ENCODE measurements around the gene ZMYND8. TPM values are rescaled to one million over a fixed set of nuclear protein-coding genes. Genes with fewer than 3 reads are reported as not detected.
"Not testable (repeated sequence)": the region's sequence is repeated elsewhere in the genome, so short reads cannot be mapped to it uniquely, and the experiment has no call there.

Gene ZMYND8
- total RNA-seq, 1 donor from 2014 or later, result 86.0 TPM

- Mint-ChIP-seq H3K36me3 (ENCODE audit: low read depth) (no peaks in the 10 kb centered on the region), H3K4me3 (no peak overlapping the region), H3K27me3 (ENCODE audit: low read depth) (no peaks in the 10 kb centered on the region), H3K27ac (ENCODE audit: unreplicated experiment) (no peak overlapping the region), H3K4me1 (peaks cover 19% of the 10 kb centered on the region), H3K9me3 (no peaks in the 10 kb centered on the region)
- DNase-seq (ENCODE audit: low read depth, low spot score), result no peak
- TF ChIP-seq CTCF (conservative IDR thresholded peaks at IDR 0.05), result no peak
Observed at GRCh38 chr20:47373206-47373733, 16.8 kb upstream of the ZMYND8 start.

GRCh38 chr20:47370850-47371782 is 14.6 kb upstream of the ZMYND8 start:
- Mint-ChIP-seq H3K27ac (ENCODE audit: unreplicated experiment) (peak overlapping the region; percentile 78), H3K4me1 (peaks cover 25% of the 10 kb centered on the region), H3K9me3 (no peaks in the 10 kb centered on the region), H3K27me3 (ENCODE audit: low read depth) (no peaks in the 10 kb centered on the region), H3K4me3 (no peak overlapping the region), H3K36me3 (ENCODE audit: low read depth) (no peaks in the 10 kb centered on the region)
- DNase-seq (ENCODE audit: low read depth, low spot score), result no peak
- no peak for TF ChIP-seq CTCF (conservative IDR thresholded peaks at IDR 0.05)

- no peaks in the 10 kb centered on the region for H3K36me3 Mint-ChIP-seq (ENCODE audit: low read depth)
- H3K27ac Mint-ChIP-seq (ENCODE audit: unreplicated experiment), result no peak overlapping the region
- peaks cover 25% of the 10 kb centered on the region for H3K4me1 Mint-ChIP-seq
- no peaks in the 10 kb centered on the region for H3K27me3 Mint-ChIP-seq (ENCODE audit: low read depth)
- TF ChIP-seq CTCF (conservative IDR thresholded peaks at IDR 0.05), result no peak
- H3K9me3 Mint-ChIP-seq, result no peaks in the 10 kb centered on the region
- no peak overlapping the region for H3K4me3 Mint-ChIP-seq
- no peak for DNase-seq (ENCODE audit: low read depth, low spot score)
Observed at GRCh38 chr20:47370214-47370613, 13.7 kb upstream of the ZMYND8 start.

- no peak overlapping the region for H3K4me3 Mint-ChIP-seq
- H3K27me3 Mint-ChIP-seq (ENCODE audit: low read depth), result no peaks in the 10 kb centered on the region
- H3K4me1 Mint-ChIP-seq, result peaks cover 25% of the 10 kb centered on the region
- DNase-seq (ENCODE audit: low read depth, low spot score), result no peak
- no peak for TF ChIP-seq CTCF (conservative IDR thresholded peaks at IDR 0.05)
- H3K36me3 Mint-ChIP-seq (ENCODE audit: low read depth), result no peaks in the 10 kb centered on the region
- H3K9me3 Mint-ChIP-seq, result no peaks in the 10 kb centered on the region
- no peak overlapping the region for H3K27ac Mint-ChIP-seq (ENCODE audit: unreplicated experiment)
Observed at GRCh38 chr20:47368301-47368700, 11.8 kb upstream of the ZMYND8 start.

GRCh38 chr20:47366301-47366700 is 9.8 kb upstream of the ZMYND8 start:
- not testable (repeated sequence) for DNase-seq (ENCODE audit: low read depth, low spot score); H3K27ac Mint-ChIP-seq (ENCODE audit: unreplicated experiment); H3K9me3 Mint-ChIP-seq; H3K36me3 Mint-ChIP-seq (ENCODE audit: low read depth); H3K4me3 Mint-ChIP-seq; H3K27me3 Mint-ChIP-seq (ENCODE audit: low read depth)
- H3K4me1 Mint-ChIP-seq, result peaks cover 37% of the 10 kb centered on the region

Data from neural crest cell (in vitro differentiated cells).